HS-5 (cell line): ENCODE data around the gene PACSIN3.
A peak's percentile ranks its signal among the peaks of the same experiment; 100 is the strongest.
"Not testable (repeated sequence)": the region's sequence is repeated elsewhere in the genome, so short reads cannot be mapped to it uniquely, and the experiment has no call there.

Experiments used
- DNase-seq: peaks from one replicate; pipeline ENCODE4 v3.0.0-alpha.2; 2012; ENCODE audit warnings: low read depth

The PACSIN3 gene

DNA sequence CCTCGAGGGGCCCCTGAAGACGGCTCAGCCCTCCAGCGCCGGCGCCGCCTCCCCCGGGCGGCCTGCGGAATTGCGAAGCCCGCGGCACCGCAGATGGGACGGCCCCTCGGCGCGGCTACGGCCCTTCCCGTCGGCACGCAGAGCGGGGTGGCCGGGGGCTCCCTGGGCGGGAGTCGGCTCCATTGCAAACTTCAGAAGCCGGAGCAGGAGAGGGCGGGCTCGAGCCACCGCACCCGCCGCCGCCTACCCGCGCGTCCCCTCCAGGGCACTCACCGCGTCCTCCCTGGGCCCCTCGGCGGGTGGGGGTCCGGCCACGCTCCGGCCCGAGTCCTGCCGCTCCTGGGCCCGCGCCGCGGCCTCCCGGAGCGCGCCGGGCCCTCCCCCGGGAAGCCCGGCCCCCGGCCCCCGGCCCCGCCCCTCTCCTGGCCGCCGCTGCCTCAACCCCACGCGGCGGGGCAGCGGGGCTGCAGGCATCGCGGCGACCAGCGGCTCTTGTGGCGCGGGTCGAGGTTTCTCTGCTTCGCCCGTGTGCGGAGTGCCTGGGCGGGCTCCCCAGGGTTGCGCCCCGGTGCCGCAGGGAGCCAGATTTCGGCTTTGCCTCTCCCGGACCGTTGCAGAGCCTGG lies at the start of gene PACSIN3:
Gene PACSIN3 (minus strand): TSS at position 359 of the 624 bp plus-strand sequence. CDS start 3,707 bp downstream, outside the sequence.
- DNase-seq: no peak

GRCh38 chr11:47235163-47235562 lies 48.9 kb upstream of the PACSIN3 start:
- no peak for DNase-seq

DNA sequence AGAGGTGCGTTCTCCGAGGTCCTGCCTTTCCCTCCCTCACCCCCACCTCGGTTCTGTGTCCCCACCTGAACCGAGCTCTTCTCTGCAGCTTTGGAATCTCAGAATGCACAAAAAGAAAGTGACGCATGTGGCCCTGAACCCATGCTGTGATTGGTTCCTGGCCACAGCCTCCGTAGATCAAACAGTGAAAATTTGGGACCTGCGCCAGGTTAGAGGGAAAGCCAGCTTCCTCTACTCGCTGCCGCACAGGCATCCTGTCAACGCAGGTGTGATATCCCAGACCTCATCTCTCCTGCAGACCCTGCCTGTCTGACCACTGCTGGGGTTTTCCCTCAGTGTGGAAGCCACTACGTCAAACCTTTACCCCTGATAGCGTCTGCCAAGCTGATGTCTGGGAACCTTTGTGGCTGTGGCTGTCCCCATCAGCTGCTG lies 48.5 kb upstream of the PACSIN3 start:
- no peak for DNase-seq

DNA sequence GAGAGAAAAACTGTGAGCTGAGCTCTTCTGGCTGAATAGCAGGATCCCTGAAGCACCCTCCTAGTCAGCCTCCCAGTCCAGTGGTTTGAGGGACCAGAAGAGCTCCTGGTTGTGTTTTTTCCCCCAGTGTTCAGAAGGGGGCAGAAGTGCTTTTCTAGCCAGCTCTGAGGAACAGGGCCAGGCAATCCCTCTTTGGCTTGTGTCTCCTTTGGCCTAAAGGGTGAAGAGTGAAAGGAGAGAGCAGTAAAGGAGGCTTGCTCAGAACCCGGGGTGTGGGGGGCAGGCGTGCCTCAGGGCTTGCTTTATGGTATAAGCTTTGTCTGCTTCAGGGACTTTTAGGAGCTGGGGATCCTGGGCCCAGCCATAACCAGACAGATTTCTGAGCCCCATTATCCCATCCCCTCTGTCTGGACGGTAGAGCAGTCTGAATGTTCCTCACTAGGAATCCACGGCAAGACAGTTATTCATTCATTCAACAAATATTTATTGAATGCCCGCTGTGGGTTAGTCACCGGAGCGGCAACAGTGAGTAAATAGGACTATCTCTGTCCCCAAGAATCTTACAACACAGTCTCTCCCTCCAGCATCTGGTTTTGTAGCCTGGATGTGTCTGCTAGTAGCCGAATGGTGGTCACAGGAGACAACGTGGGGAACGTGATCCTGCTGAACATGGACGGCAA lies 47.9 kb upstream of the PACSIN3 start:
- peak; percentile 83 for DNase-seq

DNA sequence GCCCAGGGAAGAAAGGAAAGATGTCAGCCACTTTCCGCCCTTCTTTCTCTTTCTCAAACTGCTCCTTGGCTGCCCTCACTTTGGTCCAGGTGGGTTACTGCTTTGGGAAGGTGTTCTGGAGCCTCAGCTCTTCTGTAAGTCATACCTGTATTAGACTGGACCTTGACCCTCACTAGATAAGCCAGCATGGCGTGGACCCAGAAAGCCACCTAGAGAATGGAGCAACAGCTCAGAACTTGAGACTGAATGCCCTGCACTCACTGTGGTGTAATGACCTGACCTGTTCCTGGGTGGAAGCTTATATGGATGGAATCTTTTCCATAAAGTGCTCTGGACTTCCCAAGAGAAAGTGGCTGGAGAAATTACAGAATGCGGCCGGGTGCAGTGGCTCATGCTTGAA lies 46.8 kb upstream of the PACSIN3 start:
- no peak for DNase-seq

- no peak for DNase-seq
These were observed 42.9 kb upstream of the PACSIN3 start for GRCh38 chr11:47229161-47229560.

- no peak for DNase-seq
These were observed 39.5 kb upstream of the PACSIN3 start for GRCh38 chr11:47225552-47226400.

DNA sequence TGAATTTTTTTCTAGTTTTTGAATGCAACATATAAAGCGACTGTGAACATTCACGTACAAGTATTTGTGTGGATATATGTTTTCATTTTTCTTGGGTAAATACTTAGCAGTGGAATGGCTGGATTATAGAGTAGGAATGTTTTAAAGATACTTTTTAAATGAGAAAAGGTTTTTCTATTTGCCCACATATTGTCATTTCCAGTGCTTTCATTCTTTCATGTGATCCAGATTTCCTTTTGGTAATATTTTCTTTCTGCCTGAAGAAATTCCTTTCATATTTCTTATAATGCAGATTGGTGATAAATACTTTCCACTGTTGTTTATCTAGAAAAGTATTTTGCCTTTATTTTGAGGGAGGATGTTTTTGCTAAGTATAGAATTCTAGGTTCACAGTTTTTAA lies 36.5 kb upstream of the PACSIN3 start:
- DNase-seq: no peak

DNA sequence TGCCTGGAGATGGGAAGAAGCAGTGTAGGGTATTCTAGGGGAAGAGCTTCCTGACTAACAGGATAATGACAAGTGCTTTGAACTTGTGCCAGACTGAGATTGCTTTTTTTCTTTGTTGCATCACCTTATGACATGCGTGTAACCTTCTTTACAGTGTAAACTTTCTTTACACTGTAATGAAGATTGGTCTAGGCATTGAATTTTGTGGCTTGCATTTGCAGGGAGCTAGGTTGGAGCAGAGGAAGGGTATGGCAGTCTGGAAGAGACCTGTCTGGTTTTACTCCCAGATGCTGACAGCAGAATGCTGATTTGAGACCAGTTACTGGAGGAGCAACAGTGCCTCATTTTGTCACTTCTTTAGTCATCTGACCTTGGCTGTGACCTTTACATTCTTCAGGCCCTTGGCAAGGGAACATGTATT lies 34.2 kb upstream of the PACSIN3 start:
- DNase-seq: peak; percentile 76

DNA sequence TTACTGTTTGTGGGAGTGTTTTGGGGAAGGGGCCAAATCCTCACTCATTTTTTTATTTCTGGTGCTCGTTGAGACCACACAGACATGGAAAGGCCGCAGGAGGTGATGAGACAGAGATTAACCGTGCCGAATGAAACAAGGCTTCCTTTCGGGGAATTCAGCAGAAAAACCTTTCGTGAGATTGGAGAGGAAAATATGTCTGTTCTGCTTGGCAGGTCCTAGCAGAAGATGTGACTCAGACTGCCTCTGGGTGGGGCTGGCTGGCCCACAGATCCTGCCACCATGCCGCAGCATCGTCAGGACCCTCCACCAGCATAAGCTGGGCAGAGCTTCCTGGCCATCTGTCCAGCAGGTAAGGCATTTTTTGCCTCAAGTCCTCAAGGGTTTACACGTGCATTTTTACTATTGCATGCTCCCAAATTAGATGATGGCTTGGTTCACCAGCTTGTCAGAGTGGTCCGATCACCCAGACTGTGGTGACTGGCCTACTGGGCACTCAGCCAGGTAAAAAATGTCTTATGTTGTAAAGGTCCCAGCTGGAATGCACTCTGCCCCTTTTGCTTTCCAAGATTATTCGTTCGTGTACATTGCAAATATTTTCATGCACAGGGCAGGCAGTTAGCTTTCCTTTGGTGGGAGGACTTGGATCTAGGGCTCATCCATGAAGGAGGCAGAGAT lies 30.0 kb upstream of the PACSIN3 start:
- peak; percentile 87 for DNase-seq

- DNase-seq: no peak
These were observed 29.2 kb upstream of the PACSIN3 start for GRCh38 chr11:47215366-47215910.

- peak; percentile 54 for DNase-seq
These were observed 27.8 kb upstream of the PACSIN3 start for GRCh38 chr11:47213950-47214565.

- DNase-seq: no peak
These were observed 26.7 kb upstream of the PACSIN3 start for GRCh38 chr11:47212938-47213337.

DNA sequence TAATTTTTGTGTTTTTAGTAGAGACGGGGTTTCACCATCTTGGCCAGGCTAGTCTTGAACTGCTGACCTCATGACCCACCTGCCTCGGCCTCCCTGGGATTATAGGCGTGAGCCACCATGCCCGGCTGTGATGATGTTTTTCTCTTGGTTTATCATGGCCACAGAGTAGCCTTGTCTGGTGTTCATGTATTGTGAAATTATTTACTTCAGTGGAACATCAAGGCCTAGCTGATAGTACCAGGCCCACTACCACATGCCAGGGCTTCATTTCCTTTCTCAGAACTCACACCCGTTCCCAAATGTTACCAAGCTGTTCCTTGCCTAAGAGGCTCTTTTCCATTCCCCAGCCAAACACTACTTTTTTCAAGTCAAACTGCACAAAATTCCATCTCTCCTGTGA lies 22.4 kb upstream of the PACSIN3 start:
- DNase-seq: no peak

DNA sequence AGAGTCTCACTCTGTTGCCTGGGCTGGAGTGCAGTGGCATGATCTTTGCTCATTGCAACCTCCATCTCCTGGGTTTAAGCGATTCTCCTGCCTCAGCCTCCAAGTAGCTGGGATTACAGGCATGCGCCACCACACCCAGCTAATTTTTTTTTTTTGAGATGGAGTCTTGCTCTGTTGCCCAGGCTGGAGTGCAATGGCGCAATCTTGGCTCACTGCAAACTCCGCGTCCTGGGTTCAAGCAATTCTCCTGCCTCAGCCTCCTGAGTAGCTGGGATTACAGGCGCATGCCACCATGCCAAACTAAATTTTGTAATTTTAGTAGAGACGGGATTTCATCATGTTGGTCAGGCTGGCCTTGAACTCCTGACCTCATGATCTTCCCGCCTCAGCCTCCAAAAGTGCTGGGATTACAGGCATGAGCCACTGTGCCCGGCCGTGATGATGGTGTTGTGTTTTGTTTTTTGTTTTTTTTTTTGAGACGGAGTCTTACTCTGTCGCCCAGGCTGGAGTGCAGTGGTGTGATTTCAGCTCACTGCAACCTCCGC lies 21.8 kb upstream of the PACSIN3 start:
- DNase-seq: not testable (repeated sequence)

GRCh38 chr11:47207459-47207858 lies 21.2 kb upstream of the PACSIN3 start:
- no peak for DNase-seq

DNA sequence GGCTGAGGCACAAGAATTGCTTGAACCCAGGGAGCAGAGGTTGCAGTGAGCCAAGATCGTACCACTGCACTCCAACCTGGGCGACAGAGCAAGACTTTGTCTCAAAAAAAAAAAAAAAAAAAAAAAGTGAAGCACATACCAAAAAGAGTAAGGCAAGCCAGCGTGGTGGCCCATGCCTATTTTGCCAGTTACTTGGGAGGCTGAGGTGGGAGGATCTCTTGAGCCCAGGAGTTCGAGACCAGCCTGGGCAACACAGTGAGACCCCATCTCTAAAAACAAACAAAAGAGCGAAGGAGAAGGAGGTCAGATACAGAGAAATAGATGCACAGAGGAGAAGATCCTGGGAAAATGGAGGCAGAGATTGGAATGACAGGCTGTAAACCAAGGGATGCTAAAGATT lies 20.3 kb upstream of the PACSIN3 start:
- not testable (repeated sequence) for DNase-seq

GRCh38 chr11:47204637-47204989 lies 18.4 kb upstream of the PACSIN3 start:
- no peak for DNase-seq

- no peak for DNase-seq
These were observed 16.3 kb upstream of the PACSIN3 start for GRCh38 chr11:47202576-47202975.

- DNase-seq: no peak
These were observed 14.8 kb upstream of the PACSIN3 start for GRCh38 chr11:47201015-47201414.

DNA sequence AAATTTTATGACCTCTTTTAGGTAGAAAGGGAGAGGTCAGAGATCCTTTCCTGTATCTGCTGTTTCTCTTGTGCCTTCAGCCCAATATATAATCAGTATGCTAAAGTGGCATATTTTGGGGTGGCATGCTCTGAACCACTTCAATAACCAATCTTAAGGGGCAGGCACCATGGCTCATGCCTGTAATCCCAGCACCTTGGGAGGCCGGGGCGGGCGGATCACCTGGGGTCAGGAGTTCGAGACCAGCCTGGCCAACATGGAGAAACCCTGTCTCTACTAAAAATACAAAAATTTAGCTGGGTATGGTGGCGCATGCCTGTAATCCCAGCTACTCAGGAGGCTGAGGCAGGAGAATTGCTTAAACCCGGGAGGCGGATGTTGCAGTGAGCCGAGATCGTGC lies 11.9 kb upstream of the PACSIN3 start:
- DNase-seq: not testable (repeated sequence)
